ENCODE measurements around the gene UBE2K. TPM values are rescaled to one million over a fixed set of nuclear protein-coding genes. Genes with fewer than 3 reads are reported as not detected.
"Not testable (repeated sequence)": the region's sequence is repeated elsewhere in the genome, so short reads cannot be mapped to it uniquely, and the experiment has no call there.

UBE2K gene
- total RNA-seq, 2 donors from 2014 or later = 43.4 to 49.8 TPM

- no peak for DNase-seq
- Mint-ChIP-seq H3K4me1 (peaks cover 33% of the 10 kb centered on the region), H3K27ac (peak overlapping the region; percentile 70), H3K4me3 (peak overlapping the region; percentile 5), H3K36me3 (ENCODE audit: low read depth) (peaks cover 3% of the 10 kb centered on the region), H3K27me3 (no peaks in the 10 kb centered on the region)
- H3K9me3 ChIP-seq (ENCODE audit: control insufficient read depth, low read length, poor library complexity, severe bottlenecking) = no peaks in the 10 kb centered on the region
- ATAC-seq = no peak
These were observed 22.1 kb downstream of the UBE2K start for GRCh38 chr4:39719804-39720580.

GRCh38 chr4:39721273-39721672 is 23.3 kb downstream of the UBE2K start:
- not testable (repeated sequence) for DNase-seq; ATAC-seq; H3K4me3 Mint-ChIP-seq; H3K9me3 ChIP-seq (ENCODE audit: control insufficient read depth, low read length, poor library complexity, severe bottlenecking); H3K27me3 Mint-ChIP-seq; H3K36me3 Mint-ChIP-seq (ENCODE audit: low read depth)
- Mint-ChIP-seq H3K27ac (peak overlapping the region; percentile 70), H3K4me1 (peaks cover 30% of the 10 kb centered on the region)

DNA sequence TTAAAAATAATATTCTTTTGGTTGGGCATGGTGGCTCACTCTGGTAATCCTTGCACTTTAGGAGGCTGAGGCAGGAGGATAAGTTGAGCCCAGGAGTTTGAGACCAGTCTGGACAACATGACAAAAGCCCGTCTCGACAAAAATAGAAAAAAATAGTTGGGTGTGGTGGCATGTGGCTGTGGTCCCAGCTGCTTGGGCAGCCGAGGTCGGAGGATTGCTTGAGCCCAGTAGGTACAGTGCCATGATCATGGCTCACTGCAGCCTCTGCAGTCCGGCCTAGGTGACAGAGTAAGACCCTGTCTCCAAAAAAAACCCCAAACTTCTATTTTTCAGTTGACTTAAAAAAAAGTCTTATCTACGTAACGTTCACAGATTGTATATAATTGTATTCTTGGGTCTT is 23.9 kb downstream of the UBE2K start:
- no peaks in the 10 kb centered on the region for H3K9me3 ChIP-seq (ENCODE audit: control insufficient read depth, low read length, poor library complexity, severe bottlenecking)
- peaks cover 35% of the 10 kb centered on the region for H3K4me1 Mint-ChIP-seq
- no peak for ATAC-seq
- DNase-seq = no peak
- no peaks in the 10 kb centered on the region for H3K27me3 Mint-ChIP-seq
- H3K4me3 Mint-ChIP-seq = no peak overlapping the region
- H3K27ac Mint-ChIP-seq = peak overlapping the region; percentile 70
- H3K36me3 Mint-ChIP-seq (ENCODE audit: low read depth) = no peaks in the 10 kb centered on the region

DNA sequence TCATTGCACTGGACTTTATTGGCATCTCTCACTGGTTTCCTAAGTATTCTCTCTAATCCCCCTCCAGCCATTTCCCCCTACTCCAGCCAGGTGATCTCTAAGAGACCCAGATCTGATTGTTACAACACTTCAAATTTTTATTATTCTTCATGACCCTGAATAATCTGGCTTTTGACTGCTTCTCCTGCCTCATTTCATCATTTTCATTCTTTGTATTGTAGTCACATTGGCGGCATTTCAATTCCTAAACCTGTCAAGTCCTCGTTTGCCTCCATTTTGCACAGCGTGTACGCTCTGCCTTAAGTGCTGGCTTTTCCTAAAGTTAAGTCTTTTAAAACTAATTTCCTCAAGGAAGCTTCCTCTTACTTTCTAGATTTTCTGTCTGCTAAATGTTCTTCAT is 31.6 kb downstream of the UBE2K start:
- H3K9me3 ChIP-seq (ENCODE audit: control insufficient read depth, low read length, poor library complexity, severe bottlenecking) = no peaks in the 10 kb centered on the region
- no peak for ATAC-seq
- DNase-seq = no peak
- Mint-ChIP-seq H3K4me3 (no peak overlapping the region), H3K27me3 (no peaks in the 10 kb centered on the region), H3K4me1 (peaks cover 21% of the 10 kb centered on the region), H3K36me3 (ENCODE audit: low read depth) (no peaks in the 10 kb centered on the region), H3K27ac (peak overlapping the region; percentile 90)

- Mint-ChIP-seq H3K27ac (peak overlapping the region; percentile 90), H3K4me3 (no peak overlapping the region), H3K36me3 (ENCODE audit: low read depth) (no peaks in the 10 kb centered on the region), H3K4me1 (peaks cover 21% of the 10 kb centered on the region), H3K27me3 (no peaks in the 10 kb centered on the region)
- DNase-seq (no peak), ATAC-seq (no peak)
- no peaks in the 10 kb centered on the region for H3K9me3 ChIP-seq (ENCODE audit: control insufficient read depth, low read length, poor library complexity, severe bottlenecking)
These were observed 32.1 kb downstream of the UBE2K start for GRCh38 chr4:39730072-39730471.

DNA sequence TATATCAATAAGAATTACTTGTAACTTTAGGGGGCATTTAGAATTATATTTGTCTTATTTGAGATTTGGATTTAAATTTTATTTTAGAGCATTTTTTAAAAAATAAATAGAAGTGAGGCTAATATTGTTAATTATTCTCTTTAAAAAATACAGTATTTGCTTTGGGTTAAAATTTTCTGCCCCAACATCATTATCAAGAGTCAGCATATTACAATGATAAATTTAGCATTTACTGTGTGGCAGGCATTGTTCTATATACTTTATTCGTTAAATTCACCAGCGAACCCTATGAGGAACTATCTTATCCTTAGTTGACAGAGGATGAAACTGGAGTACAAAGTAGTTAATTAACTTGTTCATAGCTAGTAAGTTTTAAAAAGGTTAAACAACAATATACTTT is 34.0 kb downstream of the UBE2K start:
- ATAC-seq (no peak), DNase-seq (no peak)
- H3K36me3 Mint-ChIP-seq (ENCODE audit: low read depth) = no peaks in the 10 kb centered on the region
- H3K9me3 ChIP-seq (ENCODE audit: control insufficient read depth, low read length, poor library complexity, severe bottlenecking) = no peaks in the 10 kb centered on the region
- H3K27ac Mint-ChIP-seq = no peak overlapping the region
- H3K4me3 Mint-ChIP-seq = no peak overlapping the region
- H3K4me1 Mint-ChIP-seq = peaks cover 17% of the 10 kb centered on the region
- no peaks in the 10 kb centered on the region for H3K27me3 Mint-ChIP-seq

- Mint-ChIP-seq H3K4me1 (peaks cover 16% of the 10 kb centered on the region), H3K4me3 (no peak overlapping the region), H3K36me3 (ENCODE audit: low read depth) (no peaks in the 10 kb centered on the region), H3K27me3 (no peaks in the 10 kb centered on the region), H3K27ac (no peak overlapping the region)
- ATAC-seq (no peak), DNase-seq (no peak)
- no peaks in the 10 kb centered on the region for H3K9me3 ChIP-seq (ENCODE audit: control insufficient read depth, low read length, poor library complexity, severe bottlenecking)
These were observed 34.8 kb downstream of the UBE2K start for GRCh38 chr4:39732728-39733127.

DNA sequence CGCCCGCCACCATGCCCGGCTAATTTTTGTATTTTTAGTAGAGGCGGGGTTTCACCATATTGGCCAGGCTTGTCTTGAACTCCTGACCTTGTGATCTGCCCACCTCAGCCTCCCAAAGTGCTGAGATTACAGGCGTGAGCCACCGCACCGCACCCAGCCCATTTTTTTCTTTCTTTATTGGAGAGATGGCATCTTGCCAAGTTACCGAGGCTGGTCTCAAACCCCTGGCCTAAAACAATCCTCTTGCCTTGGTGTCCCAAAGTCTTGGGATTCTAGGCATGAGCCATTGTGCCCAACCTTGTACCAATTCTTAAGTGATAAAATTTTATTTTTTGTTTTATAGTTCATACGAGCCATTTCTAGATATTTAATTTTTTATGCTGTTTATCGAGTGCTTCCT is 41.7 kb downstream of the UBE2K start:
- H3K9me3 ChIP-seq (ENCODE audit: control insufficient read depth, low read length, poor library complexity, severe bottlenecking); H3K4me1 Mint-ChIP-seq; H3K36me3 Mint-ChIP-seq (ENCODE audit: low read depth); H3K27ac Mint-ChIP-seq; DNase-seq; H3K27me3 Mint-ChIP-seq; ATAC-seq; H3K4me3 Mint-ChIP-seq: not testable (repeated sequence)

- Mint-ChIP-seq H3K27me3 (no peaks in the 10 kb centered on the region), H3K4me3 (no peak overlapping the region), H3K36me3 (ENCODE audit: low read depth) (no peaks in the 10 kb centered on the region), H3K27ac (no peak overlapping the region), H3K4me1 (peaks cover 8% of the 10 kb centered on the region)
- ATAC-seq (no peak), DNase-seq (no peak)
- no peaks in the 10 kb centered on the region for H3K9me3 ChIP-seq (ENCODE audit: control insufficient read depth, low read length, poor library complexity, severe bottlenecking)
These were observed 43.5 kb downstream of the UBE2K start for GRCh38 chr4:39741401-39741800.

DNA sequence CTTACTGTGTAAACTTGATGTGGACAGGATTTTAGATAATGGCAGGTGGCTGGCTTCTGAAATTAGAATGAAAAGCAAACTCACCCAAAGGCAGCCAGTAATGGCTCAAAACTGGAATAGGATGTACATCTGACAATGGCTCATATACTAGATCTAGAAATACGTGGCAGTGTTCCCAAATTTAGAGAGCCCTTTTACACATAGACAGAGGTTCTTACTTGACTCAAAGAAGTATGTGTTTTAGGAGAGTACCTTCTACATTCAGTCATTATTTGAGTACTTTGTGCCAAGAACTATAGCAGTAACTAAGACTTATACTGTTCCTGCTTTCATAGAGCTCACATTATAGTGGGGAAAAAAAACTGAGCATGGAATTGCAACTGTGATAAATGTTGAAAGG is 48.0 kb downstream of the UBE2K start:
- DNase-seq (no peak), ATAC-seq (no peak)
- Mint-ChIP-seq H3K27ac (peak overlapping the region; percentile 81), H3K36me3 (ENCODE audit: low read depth) (no peaks in the 10 kb centered on the region), H3K4me1 (peaks cover 10% of the 10 kb centered on the region), H3K27me3 (no peaks in the 10 kb centered on the region), H3K4me3 (no peak overlapping the region)
- H3K9me3 ChIP-seq (ENCODE audit: control insufficient read depth, low read length, poor library complexity, severe bottlenecking) = no peaks in the 10 kb centered on the region

DNA sequence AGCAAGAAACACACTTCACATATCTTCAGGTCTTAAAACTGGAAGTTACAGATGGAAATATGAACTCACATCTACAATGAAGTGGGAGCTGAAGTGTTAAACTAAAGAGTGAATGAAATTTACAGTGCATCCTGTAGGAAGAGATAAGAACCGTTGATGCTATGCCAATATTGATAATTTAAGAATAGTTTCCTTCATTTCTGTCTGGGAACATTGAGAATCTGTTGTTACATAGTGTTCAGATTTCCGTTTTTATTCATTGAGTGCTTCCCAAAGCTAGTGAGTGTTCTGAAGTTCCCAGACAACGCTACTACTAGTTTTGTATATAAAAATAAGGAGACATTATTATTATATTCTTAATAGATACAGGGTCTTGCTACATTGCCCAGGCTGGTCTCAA is 52.3 kb downstream of the UBE2K start:
- peaks cover 22% of the 10 kb centered on the region for H3K4me1 Mint-ChIP-seq
- no peak overlapping the region for H3K27ac Mint-ChIP-seq
- H3K36me3 Mint-ChIP-seq (ENCODE audit: low read depth) = peaks cover 7% of the 10 kb centered on the region
- H3K9me3 ChIP-seq (ENCODE audit: control insufficient read depth, low read length, poor library complexity, severe bottlenecking) = no peaks in the 10 kb centered on the region
- no peak overlapping the region for H3K4me3 Mint-ChIP-seq
- ATAC-seq (no peak), DNase-seq (no peak)
- no peaks in the 10 kb centered on the region for H3K27me3 Mint-ChIP-seq

GRCh38 chr4:39754309-39754708 is 56.4 kb downstream of the UBE2K start:
- DNase-seq = no peak
- peak overlapping the region; percentile 89 for H3K27ac Mint-ChIP-seq
- H3K36me3 Mint-ChIP-seq (ENCODE audit: low read depth) = peaks cover 12% of the 10 kb centered on the region
- H3K9me3 ChIP-seq (ENCODE audit: control insufficient read depth, low read length, poor library complexity, severe bottlenecking) = no peaks in the 10 kb centered on the region
- peaks cover 16% of the 10 kb centered on the region for H3K4me1 Mint-ChIP-seq
- H3K27me3 Mint-ChIP-seq = no peaks in the 10 kb centered on the region
- H3K4me3 Mint-ChIP-seq = no peak overlapping the region
- ATAC-seq = no peak

GRCh38 chr4:39756159-39756558 is 58.2 kb downstream of the UBE2K start:
- H3K36me3 Mint-ChIP-seq (ENCODE audit: low read depth) = peaks cover 12% of the 10 kb centered on the region
- H3K27me3 Mint-ChIP-seq = no peaks in the 10 kb centered on the region
- peak overlapping the region; percentile 41 for H3K27ac Mint-ChIP-seq
- DNase-seq (no peak), ATAC-seq (no peak)
- H3K9me3 ChIP-seq (ENCODE audit: control insufficient read depth, low read length, poor library complexity, severe bottlenecking) = no peaks in the 10 kb centered on the region
- no peak overlapping the region for H3K4me3 Mint-ChIP-seq
- H3K4me1 Mint-ChIP-seq = peaks cover 16% of the 10 kb centered on the region

DNA sequence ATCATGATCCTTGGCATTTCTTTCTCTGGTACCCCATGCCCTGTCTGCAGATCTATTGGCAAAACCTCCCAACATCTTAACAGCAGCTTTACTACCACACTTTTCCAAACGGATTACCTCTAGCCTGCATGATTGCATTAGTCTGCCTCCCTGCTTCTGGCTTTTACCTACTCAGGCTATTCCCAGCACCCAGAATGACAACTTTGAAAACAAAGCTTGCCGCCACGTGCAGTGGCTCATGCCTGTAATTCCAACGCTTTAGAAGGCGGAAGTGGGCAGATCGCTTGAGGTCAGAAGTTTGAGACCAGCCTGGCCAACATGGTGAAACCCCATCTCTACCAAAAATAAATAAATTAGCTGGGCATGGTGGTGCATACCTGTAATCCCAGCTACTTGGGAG is 60.2 kb downstream of the UBE2K start:
- Mint-ChIP-seq H3K4me1 (peaks cover 15% of the 10 kb centered on the region), H3K36me3 (ENCODE audit: low read depth) (peaks cover 12% of the 10 kb centered on the region), H3K27ac (no peak overlapping the region), H3K4me3 (no peak overlapping the region), H3K27me3 (no peaks in the 10 kb centered on the region)
- no peak for ATAC-seq
- no peaks in the 10 kb centered on the region for H3K9me3 ChIP-seq (ENCODE audit: control insufficient read depth, low read length, poor library complexity, severe bottlenecking)
- no peak for DNase-seq
